ENCODE results near the gene EIF2B1.
"Not testable (repeated sequence)": the region's sequence is repeated elsewhere in the genome, so short reads cannot be mapped to it uniquely, and the experiment has no call there.

Gene EIF2B1

DNA sequence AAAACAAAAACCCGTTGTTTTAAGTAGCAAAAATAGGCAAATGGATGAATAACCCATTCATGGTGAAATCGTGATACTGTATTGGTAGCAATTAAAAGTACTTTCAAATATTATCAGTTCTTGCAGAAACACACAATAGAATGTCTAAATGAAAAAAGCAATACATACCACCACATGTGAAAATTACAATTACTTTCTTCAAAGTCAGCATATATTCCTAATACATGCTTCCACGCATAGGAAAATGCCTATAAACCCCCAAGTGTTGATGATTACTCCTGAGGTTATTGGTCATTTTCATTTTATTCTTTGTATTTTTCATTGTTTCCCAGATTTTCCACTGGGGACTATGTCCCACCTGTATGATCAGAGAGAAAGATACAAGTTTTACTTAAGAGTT, 16.3 kb downstream of the EIF2B1 start:
- no peak for DNase-seq

DNA sequence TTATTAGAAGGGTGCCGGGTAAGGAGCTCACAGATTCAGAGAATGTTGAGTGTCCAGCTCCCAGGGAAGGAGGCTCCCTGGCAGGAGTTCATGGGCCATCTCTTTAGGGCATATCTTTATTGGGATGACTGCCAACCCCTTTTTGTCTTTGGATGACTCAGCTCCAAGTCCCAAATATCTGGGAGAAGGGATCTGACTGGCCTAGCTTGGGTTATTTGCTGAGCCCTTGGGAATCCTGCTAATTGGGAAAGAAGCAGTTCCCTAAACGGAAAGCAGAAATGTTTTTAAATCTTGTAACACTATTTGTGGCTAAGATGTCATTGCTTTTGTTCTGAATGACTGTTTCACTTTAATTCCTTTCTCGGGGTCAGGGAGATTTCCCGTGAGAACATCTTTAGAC, 19.0 kb downstream of the EIF2B1 start:
- DNase-seq, result peak in 1 of 2 experiments; percentile 17

- no peak for DNase-seq
Measured at GRCh38 chr12:123614110-123614509, 19.4 kb downstream of the EIF2B1 start.

DNA sequence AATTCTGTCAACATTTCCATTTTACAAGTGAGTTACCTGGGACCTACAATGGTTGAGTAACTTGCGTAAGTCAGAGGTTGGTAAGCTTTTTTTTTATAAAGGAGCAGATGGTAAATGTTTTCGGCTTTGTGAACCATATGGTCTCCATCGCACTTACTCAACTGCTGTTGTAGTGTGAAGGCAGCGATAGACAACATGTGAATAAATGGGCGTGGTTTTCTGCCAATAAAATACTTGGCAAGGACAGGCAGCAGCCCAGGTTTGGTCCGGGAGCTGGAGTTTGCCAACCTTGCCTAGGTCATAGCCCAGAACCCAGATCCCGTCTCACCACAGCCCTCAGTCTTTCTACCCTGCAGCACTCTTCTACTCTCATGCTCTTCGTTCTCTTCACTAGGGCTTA, 25.3 kb downstream of the EIF2B1 start:
- DNase-seq, result peak in 1 of 2 experiments; percentile 32

GRCh38 chr12:123607756-123608155, 25.7 kb downstream of the EIF2B1 start:
- DNase-seq, result no peak

DNA sequence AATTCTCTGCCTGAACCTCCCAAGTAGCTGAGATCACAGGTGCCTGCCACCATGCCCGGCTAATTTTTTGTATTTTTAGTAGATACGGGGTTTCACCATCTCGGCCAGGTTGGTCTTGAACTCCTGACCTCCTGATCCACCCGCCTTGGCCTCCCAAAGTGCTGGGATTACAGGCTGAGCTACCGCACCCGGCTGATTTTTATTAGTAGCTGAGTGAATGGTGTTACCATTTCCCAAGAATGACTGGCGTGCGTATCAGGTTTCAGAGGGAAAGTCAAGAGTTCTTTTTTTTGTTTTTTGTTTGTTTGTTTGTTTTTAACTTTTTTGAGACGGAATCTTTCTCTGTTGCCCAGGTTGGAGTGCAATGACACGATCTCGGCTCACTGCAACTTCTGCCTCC, 30.0 kb downstream of the EIF2B1 start:
- not testable (repeated sequence) for DNase-seq

GRCh38 chr12:123602651-123603195, 30.8 kb downstream of the EIF2B1 start:
- no peak for DNase-seq

GRCh38 chr12:123601602-123602489, 31.6 kb downstream of the EIF2B1 start, which contains the start of gene DDX55:
Gene DDX55 (plus strand): TSS chr12:123602099. CDS start chr12:123602149, 50 bp downstream.
- peak; percentile 60 to 87 for DNase-seq

DNA sequence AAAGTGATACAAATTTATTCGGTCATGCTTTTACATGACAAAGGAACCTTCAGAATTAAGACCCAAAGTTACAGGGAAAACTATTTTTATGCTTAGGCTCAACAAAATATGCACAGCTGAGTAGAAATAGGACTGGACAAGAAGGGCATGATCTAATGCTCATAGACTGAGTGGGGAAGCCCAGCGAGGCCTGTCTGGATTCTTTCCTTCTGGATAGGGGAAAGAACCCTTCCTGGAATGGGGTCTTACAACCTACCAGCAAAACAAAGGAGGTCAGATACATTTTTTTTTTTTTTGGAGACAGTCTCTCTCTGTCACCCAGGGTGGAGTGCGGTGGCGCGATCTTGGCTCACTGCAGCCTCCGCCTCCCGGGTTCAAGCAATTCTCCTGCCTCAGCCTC, 33.8 kb downstream of the EIF2B1 start:
- no peak for DNase-seq

GRCh38 chr12:123599310-123599709, 34.2 kb downstream of the EIF2B1 start:
- no peak for DNase-seq

DNA sequence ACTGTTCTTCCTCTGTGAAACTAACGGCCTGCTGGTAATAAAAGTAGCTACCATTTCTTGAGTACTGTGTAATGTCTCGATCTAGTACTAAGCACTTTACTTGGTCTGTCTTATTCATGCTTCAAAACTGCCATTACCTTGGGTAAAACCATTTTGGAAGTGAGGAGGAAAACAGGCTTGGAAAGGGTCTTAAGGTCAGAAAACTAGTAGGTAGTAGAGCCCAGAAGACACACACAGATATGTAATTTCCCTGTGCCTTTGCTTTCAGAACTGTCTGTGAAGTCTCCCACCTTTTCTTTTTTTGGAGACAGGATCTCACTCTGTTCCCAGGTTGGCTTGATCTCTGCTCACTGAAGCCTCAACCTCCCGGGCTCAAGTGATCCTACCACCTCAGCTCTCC, 35.0 kb downstream of the EIF2B1 start:
- DNase-seq, result no peak

- DNase-seq, result no peak
Measured at GRCh38 chr12:123597100-123597499, 36.4 kb downstream of the EIF2B1 start.

- no peak for DNase-seq
Measured at GRCh38 chr12:123595729-123596128, 37.8 kb downstream of the EIF2B1 start.

GRCh38 chr12:123591702-123592481, 41.6 kb downstream of the EIF2B1 start:
- no peak for DNase-seq

DNA sequence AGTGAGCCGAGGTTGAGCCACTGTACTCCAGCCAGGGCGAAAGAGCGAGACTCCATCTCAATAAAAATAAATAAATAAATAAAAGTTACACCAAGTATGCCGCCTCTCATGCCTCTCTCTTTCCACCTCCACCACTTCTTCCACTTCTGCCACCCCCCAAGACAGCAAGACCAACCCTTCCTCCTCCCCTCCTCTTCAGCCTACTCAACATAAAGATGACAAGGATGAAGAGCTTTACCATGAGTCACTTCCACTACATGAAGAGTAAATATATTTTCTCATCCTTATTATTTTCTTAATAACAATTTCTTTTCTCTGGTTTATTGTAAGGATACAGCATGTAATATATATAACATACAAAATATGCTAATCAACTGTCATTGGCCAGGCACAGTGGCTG, 52.7 kb downstream of the EIF2B1 start:
- DNase-seq, result no peak

DNA sequence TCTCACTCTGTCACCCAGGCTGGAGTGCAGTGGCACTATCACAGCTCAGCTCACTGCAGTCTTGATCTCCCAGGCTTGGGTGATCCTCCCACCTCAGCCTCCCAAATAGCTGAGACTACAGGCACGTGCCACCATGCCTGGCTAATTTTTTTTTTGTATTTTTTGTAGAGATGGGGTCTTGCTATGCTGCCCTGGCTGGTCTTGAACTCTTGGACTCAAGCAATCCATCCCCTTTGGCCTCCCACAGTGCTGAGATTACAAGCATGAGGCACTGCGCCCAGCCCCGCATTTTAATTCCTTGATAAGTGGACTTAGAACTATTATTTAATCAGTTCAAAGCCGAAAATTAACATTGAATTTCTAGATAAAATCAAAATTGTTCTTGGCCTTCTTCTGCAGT, 54.7 kb downstream of the EIF2B1 start:
- not testable (repeated sequence) for DNase-seq

GRCh38 chr12:123578243-123578642, 55.2 kb downstream of the EIF2B1 start:
- DNase-seq, result no peak

DNA sequence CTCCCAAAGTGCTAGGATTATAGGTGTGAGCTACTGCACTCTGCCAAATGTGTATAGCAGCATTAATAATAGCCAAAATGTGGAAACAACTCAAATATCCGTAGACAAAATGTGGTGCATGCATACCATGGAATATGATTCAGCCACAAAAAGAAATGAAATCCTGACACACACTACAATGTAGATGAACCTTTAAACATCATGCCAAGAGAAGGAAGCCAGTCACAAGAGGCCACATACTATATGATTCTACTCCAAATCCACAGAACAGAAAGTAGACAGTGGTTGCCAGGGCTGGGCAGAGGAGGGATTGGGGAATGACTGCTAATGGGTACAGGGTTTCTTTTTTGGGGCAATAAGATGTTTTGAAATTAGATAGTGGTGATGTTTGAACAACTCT, 56.9 kb downstream of the EIF2B1 start:
- no peak for DNase-seq

GRCh38 chr12:123573870-123574269, 59.6 kb downstream of the EIF2B1 start:
- no peak for DNase-seq

DNA sequence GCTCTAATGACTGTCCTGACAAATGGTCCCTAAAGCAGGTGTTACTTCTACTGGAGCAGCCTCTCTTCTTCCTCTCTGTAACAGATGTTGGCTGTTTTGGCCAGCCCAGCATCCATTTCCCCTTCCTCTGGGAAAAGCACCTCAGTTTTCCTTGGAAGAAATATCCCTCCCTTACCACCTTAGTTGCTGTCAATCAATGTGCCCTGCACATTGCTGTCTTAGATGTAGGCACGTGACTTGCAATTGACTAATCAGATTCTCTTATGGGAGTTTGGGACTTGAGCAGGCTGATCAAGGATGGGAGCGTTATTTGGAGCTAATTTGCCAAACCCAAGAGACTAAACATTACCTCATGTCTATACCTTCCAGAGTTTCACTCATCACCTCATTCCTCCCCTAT, 61.1 kb downstream of the EIF2B1 start:
- no peak for DNase-seq

DNA sequence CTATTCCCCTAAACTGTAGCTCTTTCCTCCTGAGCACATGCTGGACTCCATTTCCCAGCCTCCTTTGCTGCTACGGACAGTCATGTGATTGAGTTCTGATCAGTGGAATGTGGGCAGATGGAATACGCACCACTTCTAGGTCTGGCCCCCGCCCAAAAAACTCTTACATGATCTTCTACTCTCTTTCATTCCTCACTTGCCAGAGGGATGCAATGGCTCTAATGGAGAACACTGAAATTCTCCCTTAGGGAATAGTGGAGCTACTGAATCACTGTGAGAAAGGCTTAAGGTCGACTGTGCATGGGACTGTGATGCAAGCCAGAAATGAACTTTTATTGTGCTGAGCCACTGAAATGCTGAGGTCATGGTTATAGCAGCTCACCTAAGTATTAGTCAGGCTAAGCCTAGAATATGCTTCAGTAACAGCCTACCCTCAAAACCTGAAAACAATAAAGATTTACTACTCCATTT, 62.1 kb downstream of the EIF2B1 start:
- DNase-seq, result peak; percentile 20 to 52

Data from NCI-H446 (cell line).